ENCODE measurements around the gene ACSL4.

The ACSL4 gene

GRCh38 chrX:109732807-109733612 is at the start of gene ACSL4:
TSS of gene ACSL4 (minus strand) at chrX:109733257. CDS start at chrX:109683363, 49,894 bp downstream.
- H3K36me3 ChIP-seq (ENCODE audit: insufficient read depth, low read length), result no peaks in the 10 kb centered on the region
- H3K4me1 ChIP-seq (ENCODE audit: insufficient read depth, low read length), result no peaks in the 10 kb centered on the region
- no peaks in the 10 kb centered on the region for H3K9me3 ChIP-seq (ENCODE audit: low read length)
- peak within 1 kb of the TSS; percentile 47 for H3K9ac ChIP-seq (ENCODE audit: low read length)
- H3K27me3 ChIP-seq (ENCODE audit: control insufficient read depth in 1 of 2, insufficient read depth in 2 of 2, low read length in 2 of 2), result peaks cover 0 to 4% of the 10 kb centered on the region in 2 donors
- peak within 1 kb of the TSS; percentile 69 to 71 for H3K4me3 ChIP-seq (ENCODE audit: low read depth in 1 of 2, low read length in 2 of 2)
- peak within 1 kb of the TSS; percentile 42 for H3K27ac ChIP-seq (ENCODE audit: low read depth, low read length)

DNA sequence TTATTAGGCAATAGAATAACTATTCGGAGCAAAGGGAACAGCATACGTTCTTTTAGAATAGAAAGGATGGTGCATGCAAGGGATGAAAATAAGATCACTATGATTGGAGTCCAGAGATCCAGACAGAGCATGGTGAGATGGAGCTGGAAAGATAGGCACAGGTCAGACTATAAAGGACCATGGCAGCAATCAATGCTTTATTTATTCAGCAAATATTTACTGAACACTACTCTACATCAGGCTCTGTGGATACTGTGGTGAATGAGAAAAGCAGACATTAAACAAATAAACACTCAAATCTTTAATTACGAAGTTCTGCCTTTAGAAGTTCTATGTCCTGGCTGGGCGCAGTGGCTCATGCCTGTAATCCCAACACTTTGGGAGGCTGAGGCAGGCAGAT is 44.7 kb upstream of the ACSL4 start:
- Histone ChIP-seq H3K36me3 (ENCODE audit: insufficient read depth, low read length) (no peaks in the 10 kb centered on the region), H3K4me1 (ENCODE audit: insufficient read depth, low read length) (no peaks in the 10 kb centered on the region), H3K9me3 (ENCODE audit: low read length) (no peaks in the 10 kb centered on the region), H3K4me3 (ENCODE audit: low read depth in 1 of 2, low read length in 2 of 2) (no peak overlapping the region), H3K27me3 (ENCODE audit: control insufficient read depth in 1 of 2, insufficient read depth in 2 of 2, low read length in 2 of 2) (peaks cover 0 to 3% of the 10 kb centered on the region in 2 donors), H3K9ac (ENCODE audit: low read length) (no peak overlapping the region), H3K27ac (ENCODE audit: low read depth, low read length) (no peak overlapping the region)

DNA sequence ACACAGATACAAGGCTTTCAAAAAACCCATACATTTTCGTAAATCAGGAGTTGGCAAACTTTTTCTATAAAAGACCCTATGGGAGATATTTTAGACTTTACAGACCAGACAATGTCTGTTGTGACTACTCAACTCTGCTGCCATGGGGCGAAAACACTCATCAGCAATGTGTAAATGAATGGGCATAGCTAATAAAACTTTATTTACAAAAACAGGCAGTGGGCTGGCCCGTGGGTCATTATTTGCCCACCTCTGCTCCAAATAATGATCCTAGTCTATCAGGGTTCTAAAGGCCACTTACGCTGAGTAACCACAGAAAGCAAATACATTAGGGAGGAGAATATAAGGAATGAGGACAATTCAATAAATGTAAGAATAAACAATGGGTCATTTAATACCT is 43.9 kb upstream of the ACSL4 start:
- Histone ChIP-seq H3K9me3 (ENCODE audit: low read length) (no peaks in the 10 kb centered on the region), H3K27me3 (ENCODE audit: control insufficient read depth in 1 of 2, insufficient read depth in 2 of 2, low read length in 2 of 2) (peaks cover 0 to 3% of the 10 kb centered on the region in 2 donors), H3K9ac (ENCODE audit: low read length) (no peak overlapping the region), H3K27ac (ENCODE audit: low read depth, low read length) (no peak overlapping the region), H3K4me1 (ENCODE audit: insufficient read depth, low read length) (no peaks in the 10 kb centered on the region), H3K4me3 (ENCODE audit: low read depth in 1 of 2, low read length in 2 of 2) (no peak overlapping the region), H3K36me3 (ENCODE audit: insufficient read depth, low read length) (no peaks in the 10 kb centered on the region)

DNA sequence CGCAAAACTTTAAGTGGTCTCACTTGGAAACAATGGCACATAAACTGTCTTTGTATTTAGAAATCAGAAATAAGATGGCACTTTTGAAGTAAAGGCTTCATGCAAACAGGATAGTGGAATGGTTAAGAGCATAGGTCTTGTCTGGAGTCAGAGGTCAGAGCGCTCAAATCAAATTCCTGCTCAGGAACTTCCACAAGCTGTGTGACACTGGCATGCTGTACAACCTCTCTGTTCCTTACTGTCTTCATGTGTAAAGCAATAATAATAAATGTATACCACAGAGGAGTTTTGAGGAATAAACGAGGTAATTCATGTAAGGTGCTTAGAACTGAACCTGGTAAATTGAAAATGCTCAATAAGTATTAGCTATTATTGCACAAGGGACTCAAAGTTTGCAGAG is 43.4 kb upstream of the ACSL4 start:
- peaks cover 0 to 3% of the 10 kb centered on the region in 2 donors for H3K27me3 ChIP-seq (ENCODE audit: control insufficient read depth in 1 of 2, insufficient read depth in 2 of 2, low read length in 2 of 2)
- no peaks in the 10 kb centered on the region for H3K36me3 ChIP-seq (ENCODE audit: insufficient read depth, low read length)
- no peaks in the 10 kb centered on the region for H3K4me1 ChIP-seq (ENCODE audit: insufficient read depth, low read length)
- H3K27ac ChIP-seq (ENCODE audit: low read depth, low read length), result no peak overlapping the region
- H3K9me3 ChIP-seq (ENCODE audit: low read length), result no peaks in the 10 kb centered on the region
- no peak overlapping the region for H3K9ac ChIP-seq (ENCODE audit: low read length)
- no peak overlapping the region for H3K4me3 ChIP-seq (ENCODE audit: low read depth in 1 of 2, low read length in 2 of 2)

DNA sequence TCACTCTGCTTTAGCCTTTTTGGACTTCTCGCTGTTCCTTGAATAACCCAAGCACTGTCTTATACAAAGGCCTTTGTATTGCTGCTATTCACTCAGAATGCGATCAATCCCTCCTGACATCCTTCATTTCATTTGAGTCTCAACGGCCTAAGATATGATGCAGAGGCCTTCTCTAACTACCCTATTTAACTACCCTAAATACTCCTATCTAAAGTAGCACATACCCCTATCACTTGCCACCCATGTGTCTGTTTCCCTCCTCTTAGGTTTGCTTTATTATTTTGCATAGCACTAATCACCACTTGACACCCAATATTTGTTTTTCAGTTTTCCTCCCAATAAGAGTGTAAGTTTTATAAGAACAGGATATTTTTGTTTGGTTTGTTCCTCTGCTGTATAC is 42.3 kb upstream of the ACSL4 start:
- no peak overlapping the region for H3K27ac ChIP-seq (ENCODE audit: low read depth, low read length)
- H3K4me1 ChIP-seq (ENCODE audit: insufficient read depth, low read length), result no peaks in the 10 kb centered on the region
- H3K9me3 ChIP-seq (ENCODE audit: low read length), result no peaks in the 10 kb centered on the region
- no peak overlapping the region for H3K4me3 ChIP-seq (ENCODE audit: low read depth in 1 of 2, low read length in 2 of 2)
- H3K36me3 ChIP-seq (ENCODE audit: insufficient read depth, low read length), result no peaks in the 10 kb centered on the region
- peaks cover 0 to 3% of the 10 kb centered on the region in 2 donors for H3K27me3 ChIP-seq (ENCODE audit: control insufficient read depth in 1 of 2, insufficient read depth in 2 of 2, low read length in 2 of 2)
- H3K9ac ChIP-seq (ENCODE audit: low read length), result no peak overlapping the region

DNA sequence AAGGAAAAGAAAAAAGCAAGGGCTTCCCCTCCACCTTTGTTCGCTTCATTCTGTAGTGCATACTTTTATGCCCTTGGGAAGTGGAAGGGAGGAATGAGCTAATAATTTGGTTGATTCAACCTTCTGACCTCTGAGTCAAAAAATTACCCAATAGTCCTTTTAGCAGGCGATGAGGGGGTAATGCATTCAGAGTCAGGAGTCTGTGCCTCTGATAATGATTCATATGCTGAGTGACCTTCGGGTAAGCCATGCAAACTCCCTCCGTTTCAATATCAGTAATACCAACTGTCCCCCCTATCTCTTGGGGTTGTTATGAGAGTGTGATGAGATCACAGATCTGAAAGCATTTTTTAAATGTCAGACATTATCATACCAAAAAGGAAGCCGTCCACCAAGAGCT is 41.6 kb upstream of the ACSL4 start:
- no peak overlapping the region for H3K27ac ChIP-seq (ENCODE audit: low read depth, low read length)
- H3K4me1 ChIP-seq (ENCODE audit: insufficient read depth, low read length), result no peaks in the 10 kb centered on the region
- no peak overlapping the region for H3K4me3 ChIP-seq (ENCODE audit: low read depth in 1 of 2, low read length in 2 of 2)
- no peak overlapping the region for H3K9ac ChIP-seq (ENCODE audit: low read length)
- H3K36me3 ChIP-seq (ENCODE audit: insufficient read depth, low read length), result no peaks in the 10 kb centered on the region
- H3K27me3 ChIP-seq (ENCODE audit: control insufficient read depth in 1 of 2, insufficient read depth in 2 of 2, low read length in 2 of 2), result peaks cover 0 to 3% of the 10 kb centered on the region in 2 donors
- no peaks in the 10 kb centered on the region for H3K9me3 ChIP-seq (ENCODE audit: low read length)

DNA sequence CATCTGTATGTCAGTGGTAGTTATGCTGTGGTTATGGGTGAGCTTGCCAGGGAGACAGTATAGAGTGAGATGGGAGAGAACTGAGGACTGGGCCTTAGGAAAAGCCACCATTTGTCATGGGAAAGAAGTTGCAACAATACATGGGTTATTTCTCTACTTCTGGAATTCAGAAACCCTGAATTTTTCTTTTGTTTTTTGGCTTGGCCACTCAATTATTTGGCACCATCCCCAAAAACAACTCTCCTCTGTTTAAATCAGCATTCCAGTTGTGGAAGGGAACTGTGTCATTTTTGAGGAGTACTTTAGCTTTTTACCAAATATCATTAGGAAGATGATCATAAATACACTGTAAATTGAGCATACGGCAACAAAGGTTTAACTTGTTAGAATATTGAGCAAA is 41.1 kb upstream of the ACSL4 start:
- Histone ChIP-seq H3K9ac (ENCODE audit: low read length) (no peak overlapping the region), H3K4me1 (ENCODE audit: insufficient read depth, low read length) (no peaks in the 10 kb centered on the region), H3K27me3 (ENCODE audit: control insufficient read depth in 1 of 2, insufficient read depth in 2 of 2, low read length in 2 of 2) (peaks cover 0 to 3% of the 10 kb centered on the region in 2 donors), H3K27ac (ENCODE audit: low read depth, low read length) (no peak overlapping the region), H3K4me3 (ENCODE audit: low read depth in 1 of 2, low read length in 2 of 2) (no peak overlapping the region), H3K36me3 (ENCODE audit: insufficient read depth, low read length) (no peaks in the 10 kb centered on the region), H3K9me3 (ENCODE audit: low read length) (no peaks in the 10 kb centered on the region)

- Histone ChIP-seq H3K27ac (ENCODE audit: low read depth, low read length) (no peak overlapping the region), H3K9ac (ENCODE audit: low read length) (no peak overlapping the region), H3K4me1 (ENCODE audit: insufficient read depth, low read length) (no peaks in the 10 kb centered on the region), H3K27me3 (ENCODE audit: control insufficient read depth in 1 of 2, insufficient read depth in 2 of 2, low read length in 2 of 2) (peaks cover 0 to 3% of the 10 kb centered on the region in 2 donors), H3K4me3 (ENCODE audit: low read depth in 1 of 2, low read length in 2 of 2) (no peak overlapping the region), H3K9me3 (ENCODE audit: low read length) (no peaks in the 10 kb centered on the region), H3K36me3 (ENCODE audit: insufficient read depth, low read length) (no peaks in the 10 kb centered on the region)
These were observed 40.3 kb upstream of the ACSL4 start for GRCh38 chrX:109773374-109773773.

GRCh38 chrX:109770780-109771179 is 37.7 kb upstream of the ACSL4 start:
- no peak overlapping the region for H3K9ac ChIP-seq (ENCODE audit: low read length)
- no peaks in the 10 kb centered on the region for H3K36me3 ChIP-seq (ENCODE audit: insufficient read depth, low read length)
- no peak overlapping the region for H3K27ac ChIP-seq (ENCODE audit: low read depth, low read length)
- peaks cover 0 to 3% of the 10 kb centered on the region in 2 donors for H3K27me3 ChIP-seq (ENCODE audit: control insufficient read depth in 1 of 2, insufficient read depth in 2 of 2, low read length in 2 of 2)
- no peaks in the 10 kb centered on the region for H3K9me3 ChIP-seq (ENCODE audit: low read length)
- no peak overlapping the region for H3K4me3 ChIP-seq (ENCODE audit: low read depth in 1 of 2, low read length in 2 of 2)
- no peaks in the 10 kb centered on the region for H3K4me1 ChIP-seq (ENCODE audit: insufficient read depth, low read length)

- Histone ChIP-seq H3K27ac (ENCODE audit: low read depth, low read length) (no peak overlapping the region), H3K4me3 (ENCODE audit: low read depth in 1 of 2, low read length in 2 of 2) (no peak overlapping the region), H3K36me3 (ENCODE audit: insufficient read depth, low read length) (no peaks in the 10 kb centered on the region), H3K27me3 (ENCODE audit: control insufficient read depth in 1 of 2, insufficient read depth in 2 of 2, low read length in 2 of 2) (peaks cover 0 to 10% of the 10 kb centered on the region in 2 donors), H3K4me1 (ENCODE audit: insufficient read depth, low read length) (no peaks in the 10 kb centered on the region), H3K9ac (ENCODE audit: low read length) (no peak overlapping the region), H3K9me3 (ENCODE audit: low read length) (no peaks in the 10 kb centered on the region)
These were observed 27.8 kb upstream of the ACSL4 start for GRCh38 chrX:109760922-109761250.

- Histone ChIP-seq H3K9me3 (ENCODE audit: low read length) (no peaks in the 10 kb centered on the region), H3K36me3 (ENCODE audit: insufficient read depth, low read length) (no peaks in the 10 kb centered on the region), H3K4me3 (ENCODE audit: low read depth in 1 of 2, low read length in 2 of 2) (no peak overlapping the region), H3K9ac (ENCODE audit: low read length) (no peak overlapping the region), H3K27me3 (ENCODE audit: control insufficient read depth in 1 of 2, insufficient read depth in 2 of 2, low read length in 2 of 2) (peaks cover 0 to 10% of the 10 kb centered on the region in 2 donors), H3K27ac (ENCODE audit: low read depth, low read length) (no peak overlapping the region), H3K4me1 (ENCODE audit: insufficient read depth, low read length) (no peaks in the 10 kb centered on the region)
These were observed 27.3 kb upstream of the ACSL4 start for GRCh38 chrX:109760209-109760921.
